GM23248 (cell line): ENCODE measurements around the gene SCN8A. TPM values are rescaled to one million over a fixed set of nuclear protein-coding genes. Genes with fewer than 3 reads are reported as not detected.
A peak's percentile ranks its signal among the peaks of the same experiment; 100 is the strongest.

Source experiments
- DNase-seq: peaks from one replicate; pipeline ENCODE4 v3.0.0-alpha.2; 2015
- H2AFZ ChIP-seq: fragments of 200-600 bp; sonication (generic); 2 replicates; pipeline ENCODE4 v1.6.1; 2016; ENCODE audit warnings: antibody characterized with exemption
- H3F3A ChIP-seq: fragments of 200-600 bp; sonication (generic); 2 replicates; pipeline ENCODE4 v1.6.1; 2016; ENCODE audit warnings: mild to moderate bottlenecking, antibody characterized with exemption, mixed run types; ENCODE audit not compliant: insufficient read depth
- H3K27ac ChIP-seq: fragments of 200-600 bp; sonication (generic); 2 replicates; pipeline ENCODE4 v1.5.1; 2016; ENCODE audit warnings: mild to moderate bottlenecking
- H3K27me3 ChIP-seq: fragments of 200-600 bp; sonication (generic); replicated peaks from 2 replicates; pipeline ENCODE4 v1.6.1; 2016; ENCODE audit warnings: mild to moderate bottlenecking; ENCODE audit not compliant: insufficient read depth
- H3K36me3 ChIP-seq: fragments of 200-600 bp; sonication (generic); 2 replicates; pipeline ENCODE4 v1.6.1; 2016; ENCODE audit warnings: low read depth, mild to moderate bottlenecking
- H3K4me1 ChIP-seq: fragments of 200-600 bp; sonication (generic); 2 replicates; pipeline ENCODE4 v1.6.1; 2016; ENCODE audit warnings: mild to moderate bottlenecking; ENCODE audit not compliant: insufficient read depth
- H3K4me2 ChIP-seq: fragments of 200-600 bp; sonication (generic); one replicate; pipeline ENCODE4 v1.6.1; 2016; ENCODE audit warnings: mild to moderate bottlenecking; ENCODE audit not compliant: unreplicated experiment
- H3K4me3 ChIP-seq: fragments of 200-600 bp; sonication (generic); 2 replicates; pipeline ENCODE4 v1.5.1; 2016; ENCODE audit warnings: mild to moderate bottlenecking
- H3K79me2 ChIP-seq: fragments of 200-600 bp; sonication (generic); 2 replicates; pipeline ENCODE4 v1.6.1; 2016; ENCODE audit warnings: mild to moderate bottlenecking; ENCODE audit not compliant: insufficient read depth
- H3K9ac ChIP-seq: fragments of 200-600 bp; sonication (generic); 2 replicates; pipeline ENCODE4 v1.6.1; 2016; ENCODE audit warnings: mild to moderate bottlenecking
- H3K9me2 ChIP-seq: fragments of 200-600 bp; sonication (generic); 2 replicates; pipeline ENCODE4 v1.6.1; 2016; ENCODE audit warnings: mixed run types, mild to moderate bottlenecking, moderate library complexity; ENCODE audit not compliant: insufficient read depth
- H3K9me3 ChIP-seq: fragments of 200-600 bp; sonication (generic); one replicate; pipeline ENCODE4 v1.6.1; 2017; ENCODE audit warnings: low read depth
- H4K20me1 ChIP-seq: fragments of 200-600 bp; sonication (generic); 2 replicates; pipeline ENCODE4 v1.6.0; 2016; ENCODE audit not compliant: insufficient read depth
- EZH2 ChIP-seq: fragments of 200-600 bp; sonication (generic); IDR thresholded peaks from 2 replicates; pipeline ENCODE4 v1.6.1; 2018; ENCODE audit warnings: antibody characterized with exemption, mild to moderate bottlenecking; ENCODE audit not compliant: insufficient read depth, poor library complexity, severe bottlenecking
- EZH2phosphoT487 ChIP-seq: fragments of 200-600 bp; sonication (generic); IDR thresholded peaks from 2 replicates; pipeline ENCODE4 v1.6.1; 2018; ENCODE audit warnings: antibody characterized with exemption, moderate library complexity, mild to moderate bottlenecking, low read depth; ENCODE audit not compliant: insufficient read depth
- WGBS, 2 experiments: methylation state at CpG; one replicate each; pipeline ENCODE4 v1.1.6; 2015 to 2017; ENCODE audit warnings: low lambda C conversion rate in 2 of 2, low coverage in 1 of 2; ENCODE audit errors: missing lambda C conversion rate in 2 of 2; 5-methylcytosine and 5-hydroxymethylcytosine counted together
- in situ Hi-C: fragments of 300-500 bp; cut with MboI; formaldehyde crosslinking; loops from 2 replicates; pipeline ENCODE4 v1.15.0; 2020
- polyA plus RNA-seq: library from polyadenylated mRNA; unstranded; fragments of >200 nt; fragmentation: Nextera tagmentation; extraction: Ambion mirVana; gene quantifications from 2 replicates; pipeline ENCODE4 v1.2.1, GENCODE V29; 2016
- total RNA-seq: library from RNA; depleted of rRNA; stranded (reverse); fragments of >200 nt; shearing (Covaris generic); gene quantifications from 2 replicates; pipeline ENCODE4 v1.2.3, GENCODE V29; 2014

SCN8A gene
- total and polyA plus RNA-seq, 2 experiments from 2014 or later, result 6.7 to 13.8 TPM

DNA sequence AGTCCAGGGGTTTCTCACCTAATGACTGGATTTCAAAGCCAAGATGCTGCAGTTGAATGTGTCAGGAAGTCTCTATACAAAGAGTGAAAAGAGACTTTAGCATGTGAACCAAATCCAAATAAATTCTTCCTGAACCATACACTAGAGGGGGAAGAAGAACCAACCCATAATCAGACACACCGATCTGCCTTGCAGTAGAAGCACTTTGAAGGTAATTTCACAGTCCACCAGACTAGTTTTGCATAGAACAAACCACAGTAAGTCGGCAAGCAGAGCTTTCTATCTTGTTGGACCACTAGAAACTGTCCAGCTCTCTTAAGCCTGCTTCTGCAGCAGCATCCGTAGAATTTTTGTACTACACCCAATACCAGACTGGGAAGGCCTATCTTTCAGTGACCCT is 218.2 kb downstream of the SCN8A start:
- Histone ChIP-seq H3K27me3 (no peaks in the 10 kb centered on the region), H3K36me3 (peaks cover 4% of the 10 kb centered on the region; the same call in 1 of the 2 replicates), H3K9ac (no peak overlapping the region), H3K79me2 (no peaks in the 10 kb centered on the region), H3K4me3 (no peak overlapping the region), H3K9me3 (no peaks in the 10 kb centered on the region), H2AFZ (no peak overlapping the region), H4K20me1 (no peaks in the 10 kb centered on the region; the same call in 1 of the 2 replicates), H3K9me2 (no peaks in the 10 kb centered on the region), H3F3A (no peaks in the 10 kb centered on the region), H3K4me2 (no peak overlapping the region), H3K27ac (no peak overlapping the region), H3K4me1 (no peaks in the 10 kb centered on the region)
- TF ChIP-seq EZH2phosphoT487 (no peak), EZH2 (no peak)
- WGBS, 2 experiments, result 84 to 91% methylated on average over 3 of the region's 3 CpGs
- no peak for DNase-seq
- in situ Hi-C loops, result no loop called here

DNA sequence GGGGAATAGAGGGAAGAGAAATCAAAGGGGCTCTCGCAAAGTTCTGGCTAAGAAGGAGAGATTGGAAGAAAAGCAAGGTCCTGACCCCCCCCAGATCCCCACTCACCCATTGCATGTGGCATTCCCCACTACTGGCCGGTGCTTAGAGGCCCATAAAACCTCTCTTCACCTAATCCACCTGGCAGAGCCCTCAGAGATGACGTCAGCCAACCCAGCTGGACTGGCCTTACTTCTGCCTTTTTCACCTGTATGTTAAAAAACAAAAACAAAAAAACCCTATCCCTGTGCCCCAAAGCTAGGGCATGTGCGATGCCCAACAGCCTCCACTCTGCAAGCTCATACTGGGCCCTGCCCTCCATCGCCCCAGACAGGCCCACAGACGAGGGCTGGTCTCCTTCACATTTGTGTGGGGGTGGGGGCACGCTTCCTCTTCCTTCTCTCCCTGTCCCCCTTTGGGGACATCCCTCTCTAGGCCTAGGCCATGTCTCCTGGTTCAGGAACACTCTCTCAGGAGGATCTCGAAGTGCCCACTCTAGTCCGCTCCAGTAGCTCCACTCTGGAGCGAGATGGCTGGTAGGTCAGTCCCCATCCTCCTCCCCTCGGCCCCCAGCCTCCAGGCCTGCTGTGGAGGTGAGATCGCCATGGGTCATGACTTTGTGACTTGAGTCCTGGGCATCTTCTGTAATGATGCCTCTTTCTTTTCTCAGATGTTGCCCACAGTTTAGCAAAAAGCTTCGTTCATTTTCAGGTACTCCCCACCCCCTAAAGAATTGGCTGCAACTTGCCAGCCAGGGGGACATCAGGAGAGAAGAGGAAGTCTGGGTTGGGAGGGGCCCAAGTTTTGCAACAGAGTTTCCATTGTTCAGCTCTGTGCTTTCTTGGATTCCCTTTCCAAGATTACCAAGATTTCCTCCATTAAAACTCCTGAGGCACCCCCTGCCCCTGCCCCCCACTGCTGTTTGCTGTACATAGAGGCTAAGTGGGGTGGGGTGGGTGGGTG is 220.5 kb downstream of the SCN8A start:
- peaks cover 8% of the 10 kb centered on the region; the same call in 1 of the 2 replicates for H3K4me1 ChIP-seq
- H2AFZ ChIP-seq, result no peak overlapping the region
- H4K20me1 ChIP-seq, result no peaks in the 10 kb centered on the region; the same call in 1 of the 2 replicates
- H3K79me2 ChIP-seq, result peaks cover 16% of the 10 kb centered on the region
- H3K27ac ChIP-seq, result no peak overlapping the region
- 74 to 77% methylated on average over 13 of the region's 13 CpGs for WGBS, 2 experiments
- no peak for TF ChIP-seq EZH2
- no peak for TF ChIP-seq EZH2phosphoT487
- H3K9ac ChIP-seq, result no peak overlapping the region
- H3K4me3 ChIP-seq, result no peak overlapping the region
- in situ Hi-C loops, result no loop called here
- H3F3A ChIP-seq, result no peaks in the 10 kb centered on the region
- no peaks in the 10 kb centered on the region for H3K9me2 ChIP-seq
- H3K36me3 ChIP-seq, result peaks cover 3% of the 10 kb centered on the region; the same call in 1 of the 2 replicates
- H3K4me2 ChIP-seq, result no peak overlapping the region
- H3K27me3 ChIP-seq, result no peaks in the 10 kb centered on the region
- no peak for DNase-seq
- H3K9me3 ChIP-seq, result no peaks in the 10 kb centered on the region

DNA sequence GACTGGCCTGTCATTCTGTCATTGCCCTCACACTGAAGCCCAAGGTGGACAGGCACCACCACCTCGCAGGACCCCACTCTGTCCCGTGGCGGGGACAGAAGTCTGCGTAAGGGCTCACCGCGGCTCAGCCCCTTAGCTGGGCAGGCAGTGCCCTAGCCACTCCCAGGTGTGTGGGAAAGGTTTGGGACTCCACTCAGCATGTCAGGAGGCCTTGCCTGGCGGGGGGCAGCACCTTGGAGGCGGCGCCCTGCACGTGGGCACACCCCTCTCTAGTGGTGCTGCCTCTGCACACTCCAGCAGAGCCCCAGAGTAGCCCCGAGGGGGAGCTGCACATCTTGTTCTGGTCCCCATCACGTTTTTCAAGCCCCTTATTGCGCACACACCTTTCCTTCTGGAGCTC is 221.8 kb downstream of the SCN8A start:
- Histone ChIP-seq H3K27ac (no peak overlapping the region), H4K20me1 (no peaks in the 10 kb centered on the region; the same call in 1 of the 2 replicates), H3K36me3 (no peaks in the 10 kb centered on the region; the same call in 1 of the 2 replicates), H3K4me1 (peaks cover 8% of the 10 kb centered on the region; the same call in 1 of the 2 replicates), H3K27me3 (no peaks in the 10 kb centered on the region), H3K9ac (no peak overlapping the region), H3K4me3 (no peak overlapping the region), H3K9me3 (no peaks in the 10 kb centered on the region), H3F3A (no peaks in the 10 kb centered on the region), H2AFZ (no peak overlapping the region), H3K4me2 (no peak overlapping the region), H3K79me2 (peaks cover 29% of the 10 kb centered on the region), H3K9me2 (no peaks in the 10 kb centered on the region)
- in situ Hi-C loops, result no loop called here
- no peak for DNase-seq
- TF ChIP-seq EZH2, result no peak
- no peak for TF ChIP-seq EZH2phosphoT487
- WGBS, 2 experiments, result 80 to 83% methylated on average over 13 of the region's 13 CpGs

DNA sequence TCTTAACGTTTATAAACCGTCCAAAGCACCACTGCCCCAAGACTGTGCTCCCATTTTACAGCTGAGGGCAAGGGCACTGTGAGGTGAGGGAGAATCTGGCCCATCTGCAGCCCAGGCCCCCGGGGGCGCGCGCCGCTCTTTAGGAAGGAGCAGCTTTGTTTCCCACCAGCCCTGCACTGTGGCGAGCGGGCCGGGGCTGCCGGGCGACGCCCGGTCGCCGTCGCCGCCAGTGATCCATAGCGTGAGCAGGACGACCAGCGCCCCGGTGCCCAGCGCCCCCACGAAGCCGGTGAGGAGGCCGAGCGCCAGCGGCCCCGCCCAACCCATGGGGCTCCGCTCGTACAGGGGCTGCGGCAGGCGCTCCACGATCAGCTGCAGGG is 222.9 kb downstream of the SCN8A start:
- peak overlapping the region; percentile 54; the same call in 1 of the 2 replicates for H3K27ac ChIP-seq
- H3K4me3 ChIP-seq, result peak overlapping the region; percentile 71
- H3K79me2 ChIP-seq, result peaks cover 30% of the 10 kb centered on the region
- in situ Hi-C loops, result no loop called here
- no peaks in the 10 kb centered on the region for H3K9me3 ChIP-seq
- no peaks in the 10 kb centered on the region; the same call in 1 of the 2 replicates for H3K36me3 ChIP-seq
- peaks cover 15% of the 10 kb centered on the region for H3K4me1 ChIP-seq
- 5 to 8% methylated on average over 15 to 18 of the region's 34 CpGs for WGBS, 2 experiments
- peak overlapping the region; percentile 50 for H3K4me2 ChIP-seq
- H3K9me2 ChIP-seq, result no peaks in the 10 kb centered on the region
- no peaks in the 10 kb centered on the region for H3K27me3 ChIP-seq
- no peaks in the 10 kb centered on the region for H4K20me1 ChIP-seq
- no peak for DNase-seq
- H3F3A ChIP-seq, result no peaks in the 10 kb centered on the region
- peak overlapping the region; percentile 88 for H3K9ac ChIP-seq
- TF ChIP-seq EZH2phosphoT487 (no peak), EZH2 (no peak)
- H2AFZ ChIP-seq, result peak overlapping the region; percentile 64
